HepG2 (cell line): ENCODE data around the gene FLAD1. TPM values are rescaled to one million over a fixed set of nuclear protein-coding genes. Genes with fewer than 3 reads are reported as not detected.

Experiments
- ATRX ChIP-seq: sonication (generic); formaldehyde crosslinking; IDR thresholded peaks from 2 replicates; pipeline ENCODE4 v1.4.0; 2020; ENCODE audit warnings: missing genetic modification reagents, borderline replicate concordance
- BORCS8-MEF2B ChIP-seq: sonication (generic); formaldehyde crosslinking; IDR thresholded peaks from 2 replicates; pipeline ENCODE4 v1.8.0; 2022; ENCODE audit warnings: mild to moderate bottlenecking, missing genetic modification reagents
- HOXA9 ChIP-seq: sonication (generic); formaldehyde crosslinking; IDR thresholded peaks from 2 replicates; pipeline ENCODE4 v1.8.1; 2022; ENCODE audit warnings: missing genetic modification reagents, mild to moderate bottlenecking, moderate library complexity, borderline replicate concordance
- ISL2 ChIP-seq: sonication (generic); formaldehyde crosslinking; IDR thresholded peaks from 2 replicates; pipeline ENCODE4 v1.5.0; 2020; ENCODE audit warnings: missing genetic modification reagents
- MTA3 ChIP-seq: sonication (generic); formaldehyde crosslinking; IDR thresholded peaks from 2 replicates; pipeline ENCODE4 v1.4.0; 2020; ENCODE audit warnings: missing genetic modification reagents
- SRSF9 ChIP-seq: fragments of 200-400 bp; formaldehyde crosslinking; IDR thresholded peaks from 2 replicates; pipeline ENCODE4 v1.6.1; 2018; ENCODE audit warnings: borderline replicate concordance, mild to moderate bottlenecking, low read depth, low read length; ENCODE audit not compliant: insufficient read depth, poor library complexity, severe bottlenecking
- SSRP1 ChIP-seq: IDR thresholded peaks from 2 replicates; pipeline ENCODE4 v1.6.1; 2016; ENCODE audit warnings: control low read depth
- THYN1 ChIP-seq: sonication (generic); formaldehyde crosslinking; IDR thresholded peaks from 2 replicates; pipeline ENCODE4 v1.8.1; 2023; ENCODE audit warnings: low read depth, mild to moderate bottlenecking, moderate library complexity, missing genetic modification reagents, borderline replicate concordance
- ZBTB3 ChIP-seq: sonication (generic); formaldehyde crosslinking; IDR thresholded peaks from 2 replicates; pipeline ENCODE4 v1.4.0; 2020; ENCODE audit warnings: low read depth, mild to moderate bottlenecking, moderate library complexity, missing genetic modification reagents, borderline replicate concordance
- ZEB1 ChIP-seq: IDR thresholded peaks from 2 replicates; pipeline ENCODE4 v1.6.1; 2012; ENCODE audit warnings: mild to moderate bottlenecking, low read depth, inconsistent platforms; ENCODE audit not compliant: insufficient replicate concordance
- ZIK1 ChIP-seq: sonication (generic); formaldehyde crosslinking; IDR thresholded peaks from 2 replicates; pipeline ENCODE4 v1.5.0; 2020; ENCODE audit warnings: mild to moderate bottlenecking, low read depth, missing genetic modification reagents, borderline replicate concordance
- ZNF121 ChIP-seq: sonication (generic); formaldehyde crosslinking; IDR thresholded peaks from 2 replicates; pipeline ENCODE4 v1.5.0; 2020; ENCODE audit warnings: mild to moderate bottlenecking, missing genetic modification reagents
- ZNF3 ChIP-seq: IDR thresholded peaks from 2 replicates; pipeline ENCODE4 v1.7.0; 2017; ENCODE audit warnings: inconsistent platforms
- ZNF496 ChIP-seq: sonication (generic); formaldehyde crosslinking; IDR thresholded peaks from 2 replicates; pipeline ENCODE4 v1.8.1; 2023; ENCODE audit warnings: mild to moderate bottlenecking, moderate library complexity, missing genetic modification reagents; ENCODE audit not compliant: insufficient replicate concordance
- ZNF543 ChIP-seq: sonication (generic); formaldehyde crosslinking; IDR thresholded peaks from 2 replicates; pipeline ENCODE4 v1.4.0; 2020; ENCODE audit warnings: mild to moderate bottlenecking, missing genetic modification reagents
- ZNF547 ChIP-seq: sonication (generic); formaldehyde crosslinking; IDR thresholded peaks from 2 replicates; pipeline ENCODE4 v1.5.1; 2020; ENCODE audit warnings: mild to moderate bottlenecking, missing genetic modification reagents
- ZNF589 ChIP-seq: sonication (generic); formaldehyde crosslinking; conservative IDR thresholded peaks from 2 replicates; pipeline ENCODE4 v1.8.0; 2022; ENCODE audit warnings: mild to moderate bottlenecking, moderate library complexity, missing genetic modification reagents
- polyA plus RNA-seq, 8 experiments: library from polyadenylated mRNA; depleted of rRNA in 3 of 8; stranded (reverse) in 7 of 8; unstranded in 1 of 8; fragments of >200 nt; fragmentation: Illumina TruSeq in 4 of 8; extraction: Trizol in 4 of 8; gene quantifications; 2 replicates each; pipeline versions ENCODE4 v1.2.1 to v1.2.3, GENCODE V29; 2011 to 2016; ENCODE audit warnings: low read depth in 4 of 8, missing spikeins in 1 of 8, mixed read lengths in 1 of 8; ENCODE audit not compliant: insufficient read depth in 1 of 8
- total RNA-seq, 5 experiments: library from RNA; depleted of rRNA; stranded (reverse); fragments of >200 nt; fragmentation: Illumina TruSeq; extraction: Trizol; gene quantifications; 2 replicates each; pipeline ENCODE4 v1.2.3, GENCODE V29; 2016; ENCODE audit warnings: low read depth in 1 of 5
- TF ChIP-seq, protein P1 (sequence below): sonication (generic); formaldehyde crosslinking; IDR thresholded peaks from 2 replicates; pipeline ENCODE4 v1.8.1; 2023; ENCODE audit warnings: missing genetic modification reagents, mild to moderate bottlenecking, borderline replicate concordance
- TF ChIP-seq, protein P2 (sequence below): sonication (generic); formaldehyde crosslinking; IDR thresholded peaks from 2 replicates; pipeline ENCODE4 v1.8.0; 2022; ENCODE audit warnings: mild to moderate bottlenecking, missing genetic modification reagents
- TF ChIP-seq, protein P3 (sequence below): sonication (generic); formaldehyde crosslinking; IDR thresholded peaks from 2 replicates; pipeline ENCODE4 v1.5.0; 2020; ENCODE audit warnings: mild to moderate bottlenecking, missing genetic modification reagents, moderate library complexity
- TF ChIP-seq, protein P4 (sequence below): sonication (generic); formaldehyde crosslinking; IDR thresholded peaks from 2 replicates; pipeline ENCODE4 v1.4.0; 2020; ENCODE audit warnings: missing genetic modification reagents, borderline replicate concordance

FLAD1 gene
- total and polyA plus RNA-seq, 2 of the 13 experiments (the other 11 are each of a cell fraction or from before 2014, with no cell fraction given): 25.9 to 32.8 TPM

GRCh38 chr1:155000726-155001424 is 17.7 kb downstream of the FLAD1 start (continued):
- TF ChIP-seq ISL2 (CRISPR knock-in tag) (peak; percentile 76; the same call in 1 of the 2 replicates), SSRP1 (no peak), ZNF496 (CRISPR knock-in tag) (no peak), ZEB1 (no peak), BORCS8-MEF2B (peak; percentile 68; the same call in 1 of the 2 replicates), ZNF547 (CRISPR knock-in tag) (peak; percentile 67; the same call in 1 of the 2 replicates), ZBTB3 (CRISPR knock-in tag) (no peak), ZNF3 (CRISPR knock-in tag) (no peak), ZNF121 (CRISPR knock-in tag) (no peak), HOXA9 (CRISPR knock-in tag) (no peak), ATRX (CRISPR knock-in tag) (no peak), MTA3 (CRISPR knock-in tag) (no peak), ZNF589 (CRISPR knock-in tag) (peak; percentile 64; the same call in 1 of the 2 replicates), ZIK1 (CRISPR knock-in tag) (no peak), SRSF9 (no peak), THYN1 (no peak; the same call in 1 of the 2 replicates), ZNF543 (CRISPR knock-in tag) (peak; percentile 87; the same call in 1 of the 2 replicates)
- TF ChIP-seq, protein P1, sequence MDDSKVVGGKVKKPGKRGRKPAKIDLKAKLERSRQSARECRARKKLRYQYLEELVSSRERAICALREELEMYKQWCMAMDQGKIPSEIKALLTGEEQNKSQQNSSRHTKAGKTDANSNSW (CRISPR knock-in tag): no peak
- TF ChIP-seq, protein P2, sequence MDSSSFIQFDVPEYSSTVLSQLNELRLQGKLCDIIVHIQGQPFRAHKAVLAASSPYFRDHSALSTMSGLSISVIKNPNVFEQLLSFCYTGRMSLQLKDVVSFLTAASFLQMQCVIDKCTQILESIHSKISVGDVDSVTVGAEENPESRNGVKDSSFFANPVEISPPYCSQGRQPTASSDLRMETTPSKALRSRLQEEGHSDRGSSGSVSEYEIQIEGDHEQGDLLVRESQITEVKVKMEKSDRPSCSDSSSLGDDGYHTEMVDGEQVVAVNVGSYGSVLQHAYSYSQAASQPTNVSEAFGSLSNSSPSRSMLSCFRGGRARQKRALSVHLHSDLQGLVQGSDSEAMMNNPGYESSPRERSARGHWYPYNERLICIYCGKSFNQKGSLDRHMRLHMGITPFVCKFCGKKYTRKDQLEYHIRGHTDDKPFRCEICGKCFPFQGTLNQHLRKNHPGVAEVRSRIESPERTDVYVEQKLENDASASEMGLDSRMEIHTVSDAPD: no peak; the same call in 1 of the 2 replicates
- TF ChIP-seq, protein P3, sequence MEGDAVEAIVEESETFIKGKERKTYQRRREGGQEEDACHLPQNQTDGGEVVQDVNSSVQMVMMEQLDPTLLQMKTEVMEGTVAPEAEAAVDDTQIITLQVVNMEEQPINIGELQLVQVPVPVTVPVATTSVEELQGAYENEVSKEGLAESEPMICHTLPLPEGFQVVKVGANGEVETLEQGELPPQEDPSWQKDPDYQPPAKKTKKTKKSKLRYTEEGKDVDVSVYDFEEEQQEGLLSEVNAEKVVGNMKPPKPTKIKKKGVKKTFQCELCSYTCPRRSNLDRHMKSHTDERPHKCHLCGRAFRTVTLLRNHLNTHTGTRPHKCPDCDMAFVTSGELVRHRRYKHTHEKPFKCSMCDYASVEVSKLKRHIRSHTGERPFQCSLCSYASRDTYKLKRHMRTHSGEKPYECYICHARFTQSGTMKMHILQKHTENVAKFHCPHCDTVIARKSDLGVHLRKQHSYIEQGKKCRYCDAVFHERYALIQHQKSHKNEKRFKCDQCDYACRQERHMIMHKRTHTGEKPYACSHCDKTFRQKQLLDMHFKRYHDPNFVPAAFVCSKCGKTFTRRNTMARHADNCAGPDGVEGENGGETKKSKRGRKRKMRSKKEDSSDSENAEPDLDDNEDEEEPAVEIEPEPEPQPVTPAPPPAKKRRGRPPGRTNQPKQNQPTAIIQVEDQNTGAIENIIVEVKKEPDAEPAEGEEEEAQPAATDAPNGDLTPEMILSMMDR (CRISPR knock-in tag): peak; percentile 58
- TF ChIP-seq, protein P4, sequence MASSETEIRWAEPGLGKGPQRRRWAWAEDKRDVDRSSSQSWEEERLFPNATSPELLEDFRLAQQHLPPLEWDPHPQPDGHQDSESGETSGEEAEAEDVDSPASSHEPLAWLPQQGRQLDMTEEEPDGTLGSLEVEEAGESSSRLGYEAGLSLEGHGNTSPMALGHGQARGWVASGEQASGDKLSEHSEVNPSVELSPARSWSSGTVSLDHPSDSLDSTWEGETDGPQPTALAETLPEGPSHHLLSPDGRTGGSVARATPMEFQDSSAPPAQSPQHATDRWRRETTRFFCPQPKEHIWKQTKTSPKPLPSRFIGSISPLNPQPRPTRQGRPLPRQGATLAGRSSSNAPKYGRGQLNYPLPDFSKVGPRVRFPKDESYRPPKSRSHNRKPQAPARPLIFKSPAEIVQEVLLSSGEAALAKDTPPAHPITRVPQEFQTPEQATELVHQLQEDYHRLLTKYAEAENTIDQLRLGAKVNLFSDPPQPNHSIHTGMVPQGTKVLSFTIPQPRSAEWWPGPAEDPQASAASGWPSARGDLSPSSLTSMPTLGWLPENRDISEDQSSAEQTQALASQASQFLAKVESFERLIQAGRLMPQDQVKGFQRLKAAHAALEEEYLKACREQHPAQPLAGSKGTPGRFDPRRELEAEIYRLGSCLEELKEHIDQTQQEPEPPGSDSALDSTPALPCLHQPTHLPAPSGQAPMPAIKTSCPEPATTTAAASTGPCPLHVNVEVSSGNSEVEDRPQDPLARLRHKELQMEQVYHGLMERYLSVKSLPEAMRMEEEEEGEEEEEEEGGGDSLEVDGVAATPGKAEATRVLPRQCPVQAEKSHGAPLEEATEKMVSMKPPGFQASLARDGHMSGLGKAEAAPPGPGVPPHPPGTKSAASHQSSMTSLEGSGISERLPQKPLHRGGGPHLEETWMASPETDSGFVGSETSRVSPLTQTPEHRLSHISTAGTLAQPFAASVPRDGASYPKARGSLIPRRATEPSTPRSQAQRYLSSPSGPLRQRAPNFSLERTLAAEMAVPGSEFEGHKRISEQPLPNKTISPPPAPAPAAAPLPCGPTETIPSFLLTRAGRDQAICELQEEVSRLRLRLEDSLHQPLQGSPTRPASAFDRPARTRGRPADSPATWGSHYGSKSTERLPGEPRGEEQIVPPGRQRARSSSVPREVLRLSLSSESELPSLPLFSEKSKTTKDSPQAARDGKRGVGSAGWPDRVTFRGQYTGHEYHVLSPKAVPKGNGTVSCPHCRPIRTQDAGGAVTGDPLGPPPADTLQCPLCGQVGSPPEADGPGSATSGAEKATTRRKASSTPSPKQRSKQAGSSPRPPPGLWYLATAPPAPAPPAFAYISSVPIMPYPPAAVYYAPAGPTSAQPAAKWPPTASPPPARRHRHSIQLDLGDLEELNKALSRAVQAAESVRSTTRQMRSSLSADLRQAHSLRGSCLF (CRISPR knock-in tag): no peak
